ENCODE measurements around the gene SLC25A18.

DNA sequence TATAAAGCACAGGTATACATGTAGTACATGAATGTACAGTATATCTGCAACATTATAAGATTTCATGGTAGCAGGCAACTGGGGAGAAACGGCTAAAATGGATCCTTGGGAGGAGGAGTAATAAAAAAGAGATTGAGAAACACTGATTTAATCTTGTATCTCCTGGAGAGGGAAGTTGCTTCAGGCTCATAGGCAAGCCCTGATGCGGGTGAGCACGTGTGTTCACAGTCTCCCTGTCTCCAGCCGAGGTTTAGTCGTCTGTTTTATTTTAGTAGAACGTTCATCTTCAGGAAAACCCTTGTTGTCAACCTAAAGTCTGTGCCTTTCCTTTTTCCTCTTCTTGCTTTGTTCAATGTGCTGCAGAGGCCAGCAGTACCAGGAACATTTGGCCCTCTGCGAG, 21.8 kb upstream of the SLC25A18 start:
- TF ChIP-seq CTCF (IDR thresholded peaks at IDR 0.05) (no peak), POLR2A (IDR thresholded peaks at IDR 0.05) (no peak)

Data from esophagus squamous epithelium (tissue), 4 donors.